ENCODE results near the gene SLC35A4. TPM values are rescaled to one million over a fixed set of nuclear protein-coding genes. Genes with fewer than 3 reads are reported as not detected.
"Not testable (repeated sequence)": the region's sequence is repeated elsewhere in the genome, so short reads cannot be mapped to it uniquely, and the experiment has no call there.

SLC35A4 gene
- polyA plus RNA-seq, 1 donor (not counting 4 experiments of a cell fraction or from before 2014, with no cell fraction given): 63.1 TPM

GRCh38 chr5:140602147-140602546 is 37.5 kb downstream of the SLC35A4 start:
- no peaks in the 10 kb centered on the region for H3K36me3 ChIP-seq (ENCODE audit: control insufficient read depth in 2 of 2, extremely low read depth in 1 of 2, insufficient read depth in 2 of 2, low read length in 2 of 2)
- H3K79me2 ChIP-seq (ENCODE audit: control insufficient read depth, insufficient read depth, low read length): no peaks in the 10 kb centered on the region
- no peak overlapping the region for H3K4me2 ChIP-seq (ENCODE audit: control insufficient read depth, extremely low read depth, insufficient read depth, low read depth, low read length)
- H3K27me3 ChIP-seq (ENCODE audit: control insufficient read depth, extremely low read depth, insufficient read depth, low read length): no peaks in the 10 kb centered on the region
- no peak overlapping the region for H2AFZ ChIP-seq (ENCODE audit: control insufficient read depth, low read length)
- no peak overlapping the region for H3K27ac ChIP-seq (ENCODE audit: control insufficient read depth, insufficient read depth, low read length)
- FAIRE-seq (no peak), DNase-seq (ENCODE audit: low read depth, low spot score) (no peak)
- dilution Hi-C loops (cut with MboI; ENCODE audit: extremely low pct_ligation_motif_present, low sequenced_read_pairs): no loop called here
- no peaks in the 10 kb centered on the region for H4K20me1 ChIP-seq (ENCODE audit: control insufficient read depth, extremely low read depth, insufficient read depth, low read length)
- H3K9ac ChIP-seq (ENCODE audit: control insufficient read depth, extremely low read depth, insufficient read depth, low read length): no peak overlapping the region
- H3K4me1 ChIP-seq (ENCODE audit: control insufficient read depth, extremely low read depth, insufficient read depth, low read length): no peaks in the 10 kb centered on the region
- H3K9me3 ChIP-seq (ENCODE audit: control insufficient read depth, low read depth, low read length): no peaks in the 10 kb centered on the region
- TF ChIP-seq EZH2 (IDR thresholded peaks at IDR 0.05; ENCODE audit: low read length): no peak
- no peak for TF ChIP-seq CTCF (optimal IDR thresholded peaks at IDR 0.05 in 1 of 3, IDR thresholded peaks at IDR 0.05 in 1 of 3, conservative IDR thresholded peaks at IDR 0.05 in 1 of 3; ENCODE audit: extremely low read depth in 1 of 3, insufficient read depth in 2 of 3, low read length in 3 of 3)
- H3K9me1 ChIP-seq (ENCODE audit: control insufficient read depth, extremely low read depth, insufficient read depth, low read length): no peaks in the 10 kb centered on the region
- H3K4me3 ChIP-seq (ENCODE audit: control insufficient read depth in 2 of 3, extremely low read depth in 1 of 3, insufficient read depth in 2 of 3, low read depth in 1 of 3, low read length in 3 of 3): no peak overlapping the region

- H3K4me3 ChIP-seq (ENCODE audit: control insufficient read depth in 2 of 3, extremely low read depth in 1 of 3, insufficient read depth in 2 of 3, low read depth in 1 of 3, low read length in 3 of 3); H3K4me1 ChIP-seq (ENCODE audit: control insufficient read depth, extremely low read depth, insufficient read depth, low read length); H4K20me1 ChIP-seq (ENCODE audit: control insufficient read depth, extremely low read depth, insufficient read depth, low read length); DNase-seq (ENCODE audit: low read depth, low spot score); H3K9me3 ChIP-seq (ENCODE audit: control insufficient read depth, low read depth, low read length); dilution Hi-C loops (cut with MboI; ENCODE audit: extremely low pct_ligation_motif_present, low sequenced_read_pairs); H2AFZ ChIP-seq (ENCODE audit: control insufficient read depth, low read length); H3K9me1 ChIP-seq (ENCODE audit: control insufficient read depth, extremely low read depth, insufficient read depth, low read length); H3K9ac ChIP-seq (ENCODE audit: control insufficient read depth, extremely low read depth, insufficient read depth, low read length); FAIRE-seq; H3K27ac ChIP-seq (ENCODE audit: control insufficient read depth, insufficient read depth, low read length); H3K79me2 ChIP-seq (ENCODE audit: control insufficient read depth, insufficient read depth, low read length); H3K4me2 ChIP-seq (ENCODE audit: control insufficient read depth, extremely low read depth, insufficient read depth, low read depth, low read length); H3K36me3 ChIP-seq (ENCODE audit: control insufficient read depth in 2 of 2, extremely low read depth in 1 of 2, insufficient read depth in 2 of 2, low read length in 2 of 2); H3K27me3 ChIP-seq (ENCODE audit: control insufficient read depth, extremely low read depth, insufficient read depth, low read length): not testable (repeated sequence)
Measured at GRCh38 chr5:140603446-140603698, 38.7 kb downstream of the SLC35A4 start.

- FAIRE-seq (no peak), DNase-seq (ENCODE audit: low read depth, low spot score) (no peak)
- no peak for TF ChIP-seq EZH2 (IDR thresholded peaks at IDR 0.05; ENCODE audit: low read length)
- TF ChIP-seq CTCF (optimal IDR thresholded peaks at IDR 0.05 in 1 of 3, IDR thresholded peaks at IDR 0.05 in 1 of 3, conservative IDR thresholded peaks at IDR 0.05 in 1 of 3; ENCODE audit: extremely low read depth in 1 of 3, insufficient read depth in 2 of 3, low read length in 3 of 3): no peak
- Histone ChIP-seq H4K20me1 (ENCODE audit: control insufficient read depth, extremely low read depth, insufficient read depth, low read length) (no peaks in the 10 kb centered on the region), H3K9me1 (ENCODE audit: control insufficient read depth, extremely low read depth, insufficient read depth, low read length) (no peaks in the 10 kb centered on the region), H3K4me3 (ENCODE audit: control insufficient read depth in 2 of 3, extremely low read depth in 1 of 3, insufficient read depth in 2 of 3, low read depth in 1 of 3, low read length in 3 of 3) (no peak overlapping the region), H3K27me3 (ENCODE audit: control insufficient read depth, extremely low read depth, insufficient read depth, low read length) (no peaks in the 10 kb centered on the region), H3K36me3 (ENCODE audit: control insufficient read depth in 2 of 2, extremely low read depth in 1 of 2, insufficient read depth in 2 of 2, low read length in 2 of 2) (no peaks in the 10 kb centered on the region), H3K27ac (ENCODE audit: control insufficient read depth, insufficient read depth, low read length) (no peak overlapping the region), H3K79me2 (ENCODE audit: control insufficient read depth, insufficient read depth, low read length) (no peaks in the 10 kb centered on the region), H3K4me1 (ENCODE audit: control insufficient read depth, extremely low read depth, insufficient read depth, low read length) (peaks cover under 1% of the 10 kb centered on the region), H3K9me3 (ENCODE audit: control insufficient read depth, low read depth, low read length) (no peaks in the 10 kb centered on the region), H3K4me2 (ENCODE audit: control insufficient read depth, extremely low read depth, insufficient read depth, low read depth, low read length) (no peak overlapping the region), H3K9ac (ENCODE audit: control insufficient read depth, extremely low read depth, insufficient read depth, low read length) (no peak overlapping the region), H2AFZ (ENCODE audit: control insufficient read depth, low read length) (no peak overlapping the region)
- dilution Hi-C loops (cut with MboI; ENCODE audit: extremely low pct_ligation_motif_present, low sequenced_read_pairs): no loop called here
Measured at GRCh38 chr5:140603734-140604133, 39.1 kb downstream of the SLC35A4 start.
